NCI-H748 treated with DMSO at 0.1 percent for 48 hours (cell line): ENCODE data around the gene TAPT1.
"Not testable (repeated sequence)": the region's sequence is repeated elsewhere in the genome, so short reads cannot be mapped to it uniquely, and the experiment has no call there.

Experiments
- DNase-seq: peaks from one replicate; lab custom pipeline; 2025; lab: John Stamatoyannopoulos, UW

Gene TAPT1

GRCh38 chr4:16169490-16169889 lies 56.8 kb downstream of the TAPT1 start:
- DNase-seq, result no peak

- DNase-seq, result no peak
These were observed 57.4 kb downstream of the TAPT1 start for GRCh38 chr4:16168710-16169388.

GRCh38 chr4:16168144-16168543 lies 58.1 kb downstream of the TAPT1 start:
- no peak for DNase-seq

- no peak for DNase-seq
These were observed 60.3 kb downstream of the TAPT1 start for GRCh38 chr4:16165931-16166330.

- DNase-seq, result no peak
These were observed 63.4 kb downstream of the TAPT1 start for GRCh38 chr4:16162891-16163290.

GRCh38 chr4:16161851-16162408 lies 64.3 kb downstream of the TAPT1 start:
- no peak for DNase-seq

- no peak for DNase-seq
These were observed 65.8 kb downstream of the TAPT1 start for GRCh38 chr4:16160457-16160856.

GRCh38 chr4:16159286-16159685 lies 67.0 kb downstream of the TAPT1 start:
- no peak for DNase-seq

- DNase-seq, result no peak
These were observed 67.8 kb downstream of the TAPT1 start for GRCh38 chr4:16158504-16158852.

GRCh38 chr4:16157609-16158503 lies 68.4 kb downstream of the TAPT1 start:
- no peak for DNase-seq

- DNase-seq, result no peak
These were observed 70.6 kb downstream of the TAPT1 start for GRCh38 chr4:16155528-16156169.

- no peak for DNase-seq
These were observed 71.8 kb downstream of the TAPT1 start for GRCh38 chr4:16154451-16154850.

GRCh38 chr4:16150716-16151115 lies 75.6 kb downstream of the TAPT1 start:
- DNase-seq, result no peak

- DNase-seq, result not testable (repeated sequence)
These were observed 81.4 kb downstream of the TAPT1 start for GRCh38 chr4:16144913-16145312.

GRCh38 chr4:16142598-16143310 lies 83.5 kb downstream of the TAPT1 start:
- DNase-seq, result no peak

GRCh38 chr4:16140879-16141249 lies 85.4 kb downstream of the TAPT1 start:
- no peak for DNase-seq

GRCh38 chr4:16140231-16140878 lies 85.9 kb downstream of the TAPT1 start:
- DNase-seq, result no peak

- no peak for DNase-seq
These were observed 87.0 kb downstream of the TAPT1 start for GRCh38 chr4:16139066-16139945.

GRCh38 chr4:16136827-16137226 lies 89.4 kb downstream of the TAPT1 start:
- no peak for DNase-seq

- no peak for DNase-seq
These were observed 90.0 kb downstream of the TAPT1 start for GRCh38 chr4:16136311-16136710.

GRCh38 chr4:16133406-16133805 lies 92.9 kb downstream of the TAPT1 start:
- no peak for DNase-seq
